ENCODE results near the gene NDUFAF7. TPM values are rescaled to one million over a fixed set of nuclear protein-coding genes. Genes with fewer than 3 reads are reported as not detected.
"Not testable (repeated sequence)": the region's sequence is repeated elsewhere in the genome, so short reads cannot be mapped to it uniquely, and the experiment has no call there.

NDUFAF7 gene
- total RNA-seq, 4 donors from 2014 or later = 12.3 to 16.3 (median 13.4) TPM

DNA sequence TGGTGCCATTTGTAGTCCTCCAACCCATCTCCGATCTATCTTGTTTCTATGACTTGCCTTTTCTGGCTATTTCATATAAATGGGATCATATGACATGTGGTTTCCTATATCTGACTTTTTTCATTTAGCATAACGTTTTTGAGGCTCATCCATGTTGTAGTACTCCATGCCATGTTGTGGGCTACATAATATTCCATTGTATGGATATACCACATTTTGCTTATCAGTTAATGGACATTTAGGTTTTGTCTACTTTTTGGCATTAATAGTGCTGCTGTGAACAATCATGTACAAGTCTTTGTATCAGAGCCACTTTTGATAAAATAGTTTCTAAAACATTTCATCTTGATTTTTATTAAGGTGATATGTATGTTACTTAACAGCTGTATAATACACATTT is 27.8 kb upstream of the NDUFAF7 start:
- no peaks in the 10 kb centered on the region for H3K27me3 ChIP-seq
- peaks cover 0 to 6% (median 4%) of the 10 kb centered on the region in 4 donors for H3K4me1 ChIP-seq
- peaks cover 41 to 86% (median 73%) of the 10 kb centered on the region in 4 donors for H3K36me3 ChIP-seq
- 91% methylated on average over 2 of the region's 2 CpGs for WGBS
- TF ChIP-seq, protein P1, sequence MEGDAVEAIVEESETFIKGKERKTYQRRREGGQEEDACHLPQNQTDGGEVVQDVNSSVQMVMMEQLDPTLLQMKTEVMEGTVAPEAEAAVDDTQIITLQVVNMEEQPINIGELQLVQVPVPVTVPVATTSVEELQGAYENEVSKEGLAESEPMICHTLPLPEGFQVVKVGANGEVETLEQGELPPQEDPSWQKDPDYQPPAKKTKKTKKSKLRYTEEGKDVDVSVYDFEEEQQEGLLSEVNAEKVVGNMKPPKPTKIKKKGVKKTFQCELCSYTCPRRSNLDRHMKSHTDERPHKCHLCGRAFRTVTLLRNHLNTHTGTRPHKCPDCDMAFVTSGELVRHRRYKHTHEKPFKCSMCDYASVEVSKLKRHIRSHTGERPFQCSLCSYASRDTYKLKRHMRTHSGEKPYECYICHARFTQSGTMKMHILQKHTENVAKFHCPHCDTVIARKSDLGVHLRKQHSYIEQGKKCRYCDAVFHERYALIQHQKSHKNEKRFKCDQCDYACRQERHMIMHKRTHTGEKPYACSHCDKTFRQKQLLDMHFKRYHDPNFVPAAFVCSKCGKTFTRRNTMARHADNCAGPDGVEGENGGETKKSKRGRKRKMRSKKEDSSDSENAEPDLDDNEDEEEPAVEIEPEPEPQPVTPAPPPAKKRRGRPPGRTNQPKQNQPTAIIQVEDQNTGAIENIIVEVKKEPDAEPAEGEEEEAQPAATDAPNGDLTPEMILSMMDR (IDR thresholded peaks at IDR 0.05) = no peak
- TF ChIP-seq EP300 (IDR thresholded peaks at IDR 0.05) = no peak
- no peak for TF ChIP-seq POLR2AphosphoS5 (IDR thresholded peaks at IDR 0.05)
- no peak overlapping the region for H3K27ac ChIP-seq (replicated peaks in 1 of 4)
- intact Hi-C loops (cut with DNase I) = no loop called here
- no peak for DNase-seq (ENCODE audit: extremely low spot score)
- no peak overlapping the region for H3K4me3 ChIP-seq
- H3K9me3 ChIP-seq = peaks cover 2 to 12% (median 6%) of the 10 kb centered on the region in 4 donors

DNA sequence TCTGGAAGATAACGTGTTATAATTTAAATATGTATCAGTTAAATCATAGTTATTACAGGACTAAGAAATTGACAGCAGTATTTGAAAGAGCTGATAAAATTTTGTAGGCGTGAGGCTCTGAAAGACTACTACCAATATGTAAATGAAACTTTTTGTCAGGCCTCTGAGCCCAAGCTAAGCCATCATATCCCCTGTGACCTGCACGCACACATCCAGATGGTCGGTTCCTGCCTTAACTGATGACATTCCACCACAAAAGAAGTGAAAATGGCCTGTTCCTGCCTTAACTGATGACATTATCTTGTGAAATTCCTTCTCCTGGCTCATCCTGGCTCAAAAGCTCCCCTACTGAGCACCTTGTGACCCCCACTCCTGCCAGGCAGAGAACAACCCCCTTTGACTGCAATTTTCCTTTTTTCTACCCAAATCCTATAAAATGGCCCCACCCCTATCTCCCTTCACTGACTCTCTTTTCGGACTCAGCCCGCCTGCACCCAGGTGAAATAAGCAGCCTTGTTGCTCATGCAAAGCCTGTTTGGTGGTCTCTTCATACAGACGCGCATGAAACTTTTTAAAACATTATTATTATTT is 26.3 kb upstream of the NDUFAF7 start:
- H3K9me3 ChIP-seq = peaks cover 2 to 24% (median 15%) of the 10 kb centered on the region in 4 donors
- H3K27me3 ChIP-seq; H3K4me1 ChIP-seq; DNase-seq (ENCODE audit: extremely low spot score); H3K4me3 ChIP-seq; H3K27ac ChIP-seq (replicated peaks in 1 of 4); intact Hi-C loops (cut with DNase I): not testable (repeated sequence)
- 85% methylated on average over 8 of the region's 8 CpGs for WGBS
- H3K36me3 ChIP-seq = peaks cover 56 to 96% (median 87%) of the 10 kb centered on the region in 4 donors

DNA sequence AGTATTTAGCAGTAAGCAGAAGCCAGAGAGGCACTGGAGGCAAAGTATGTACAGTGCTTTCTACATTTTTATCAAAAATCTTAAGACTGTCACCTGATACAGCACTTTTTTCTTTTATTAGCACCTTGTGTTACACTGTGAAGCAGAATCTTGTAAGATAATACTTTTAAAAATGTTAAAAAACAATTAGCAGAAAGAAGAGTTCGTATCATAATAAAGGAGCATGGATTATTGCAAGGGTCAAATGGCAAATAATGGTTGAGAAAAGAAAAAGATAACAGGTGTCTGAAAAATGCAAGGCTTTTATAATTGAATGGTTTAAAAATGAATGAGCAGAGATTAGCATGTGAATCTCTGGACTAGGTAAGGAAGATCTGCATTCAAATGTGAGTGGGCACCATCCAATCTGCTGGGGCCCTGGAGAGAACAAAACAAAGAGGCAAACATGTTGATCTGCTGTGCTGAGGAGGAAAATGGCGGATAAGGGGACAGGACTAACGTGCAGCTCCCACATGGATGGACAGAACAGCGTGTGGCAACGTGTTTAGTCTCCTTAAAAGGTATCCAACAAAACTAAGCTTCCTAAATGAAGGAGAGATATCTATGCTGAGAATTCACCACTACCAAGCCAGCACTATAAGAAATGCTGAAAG is 25.6 kb upstream of the NDUFAF7 start:
- no peak overlapping the region for H3K27ac ChIP-seq (replicated peaks in 1 of 4)
- no peak for DNase-seq (ENCODE audit: extremely low spot score)
- TF ChIP-seq POLR2AphosphoS5 (IDR thresholded peaks at IDR 0.05) = no peak
- TF ChIP-seq, protein P1 (IDR thresholded peaks at IDR 0.05) = no peak
- no peak for TF ChIP-seq EP300 (IDR thresholded peaks at IDR 0.05)
- TF ChIP-seq POLR2A (IDR thresholded peaks at IDR 0.05; ENCODE audit: low read depth) = no peak
- intact Hi-C loops (cut with DNase I) = no loop called here
- no peaks in the 10 kb centered on the region for H3K4me1 ChIP-seq
- 89% methylated on average over 5 of the region's 5 CpGs for WGBS
- peaks cover 55 to 96% (median 88%) of the 10 kb centered on the region in 4 donors for H3K36me3 ChIP-seq
- H3K27me3 ChIP-seq = no peaks in the 10 kb centered on the region
- H3K9me3 ChIP-seq = peaks cover 2 to 24% (median 15%) of the 10 kb centered on the region in 4 donors
- H3K4me3 ChIP-seq = no peak overlapping the region

DNA sequence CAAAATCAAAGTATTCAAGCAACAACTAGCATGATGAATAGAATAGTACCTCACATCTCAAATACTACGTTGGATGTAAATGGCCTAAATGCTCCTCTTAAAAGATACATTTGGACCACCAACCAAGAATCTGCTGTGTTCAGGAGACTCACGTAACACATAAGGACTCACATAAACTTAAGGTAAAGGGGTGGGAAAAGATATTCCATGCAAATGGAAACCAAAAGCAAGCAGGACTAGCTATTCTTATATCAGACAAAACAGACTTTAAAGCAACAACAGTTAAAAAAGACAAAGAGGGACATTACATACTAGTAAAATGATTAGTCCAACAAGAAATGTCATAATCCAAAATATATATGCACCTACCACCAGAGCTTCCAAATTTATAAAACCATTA is 24.7 kb upstream of the NDUFAF7 start:
- not testable (repeated sequence) for DNase-seq (ENCODE audit: extremely low spot score)
- WGBS = 100% methylated on average over 2 of the region's 2 CpGs

DNA sequence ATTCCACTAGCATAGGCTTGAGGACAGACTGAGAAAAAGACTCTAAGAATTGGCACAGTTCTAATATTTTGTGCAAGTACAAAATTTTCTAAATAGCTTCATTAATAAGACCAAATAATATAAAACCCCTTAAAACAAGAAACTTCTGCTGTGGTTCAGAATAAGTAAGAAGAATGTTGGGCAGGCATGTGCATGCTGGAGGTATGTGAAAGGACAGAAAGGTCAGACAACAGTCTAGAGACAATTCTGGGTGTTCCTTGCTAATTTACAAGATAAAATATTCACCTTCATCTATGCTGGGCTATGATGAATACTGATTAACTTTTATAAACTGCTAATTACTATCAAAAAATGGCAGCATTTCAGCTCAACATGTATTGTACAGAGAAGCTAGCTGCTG is 20.2 kb upstream of the NDUFAF7 start:
- peaks cover 47 to 97% (median 77%) of the 10 kb centered on the region in 4 donors for H3K36me3 ChIP-seq

More for the DNA sequence above, 24.7 kb upstream of the NDUFAF7 start:
- H3K9me3 ChIP-seq = peaks cover 2 to 24% (median 15%) of the 10 kb centered on the region in 4 donors
- H3K27me3 ChIP-seq; intact Hi-C loops (cut with DNase I); H3K4me1 ChIP-seq; H3K4me3 ChIP-seq; H3K27ac ChIP-seq (replicated peaks in 1 of 4): not testable (repeated sequence)
- H3K36me3 ChIP-seq = peaks cover 55 to 96% (median 88%) of the 10 kb centered on the region in 4 donors

More for the DNA sequence above, 20.2 kb upstream of the NDUFAF7 start:
- H3K4me3 ChIP-seq = no peak overlapping the region
- TF ChIP-seq, protein P1 (IDR thresholded peaks at IDR 0.05) = no peak
- no peak for TF ChIP-seq POLR2AphosphoS5 (IDR thresholded peaks at IDR 0.05)
- peaks cover 0 to 5% (median 0%) of the 10 kb centered on the region in 4 donors for H3K4me1 ChIP-seq
- peaks cover 0 to 18% (median 12%) of the 10 kb centered on the region in 4 donors for H3K9me3 ChIP-seq
- DNase-seq (ENCODE audit: extremely low spot score) = no peak
- H3K27ac ChIP-seq (replicated peaks in 1 of 4) = no peak overlapping the region
- no peaks in the 10 kb centered on the region for H3K27me3 ChIP-seq
- intact Hi-C loops (cut with DNase I) = no loop called here
